HEK293 (cell line): Measurements from ENCODE around the gene TXNRD2.

ENCODE experiments used
- CTCF ChIP-seq: fragments of 450-650 bp; formaldehyde crosslinking; IDR thresholded peaks from 2 replicates; pipeline ENCODE4 v1.5.1; 2016; ENCODE audit warnings: missing biosample characterization, missing genetic modification characterization
- GLIS2 ChIP-seq: fragments of 450-650 bp; formaldehyde crosslinking; IDR thresholded peaks from 2 replicates; pipeline ENCODE4 v1.5.1; 2016; ENCODE audit warnings: missing biosample characterization, missing genetic modification characterization
- HIC1 ChIP-seq: fragments of 450-650 bp; formaldehyde crosslinking; IDR thresholded peaks from 2 replicates; pipeline ENCODE4 v1.5.1; 2016; ENCODE audit warnings: missing biosample characterization, missing genetic modification characterization
- ZBTB17 ChIP-seq: fragments of 450-650 bp; formaldehyde crosslinking; IDR thresholded peaks from 2 replicates; pipeline ENCODE4 v1.5.1; 2016; ENCODE audit warnings: missing biosample characterization, missing genetic modification characterization
- ZBTB7A ChIP-seq: fragments of 450-650 bp; formaldehyde crosslinking; IDR thresholded peaks from 2 replicates; pipeline ENCODE4 v1.5.1; 2016; ENCODE audit warnings: low read depth, missing biosample characterization, missing genetic modification characterization
- ZBTB8A ChIP-seq: fragments of 450-650 bp; formaldehyde crosslinking; IDR thresholded peaks from 2 replicates; pipeline ENCODE4 v1.5.1; 2016; ENCODE audit warnings: missing biosample characterization, missing genetic modification characterization
- ZNF211 ChIP-seq: fragments of 450-650 bp; formaldehyde crosslinking; IDR thresholded peaks from 2 replicates; pipeline ENCODE4 v1.5.1; 2016; ENCODE audit warnings: low read depth, missing biosample characterization, missing genetic modification characterization
- ZNF398 ChIP-seq: fragments of 450-650 bp; formaldehyde crosslinking; IDR thresholded peaks from 2 replicates; pipeline ENCODE4 v1.5.1; 2017; ENCODE audit warnings: missing biosample characterization, missing genetic modification characterization
- ZNF560 ChIP-seq: fragments of 450-650 bp; formaldehyde crosslinking; IDR thresholded peaks from 2 replicates; pipeline ENCODE4 v1.5.1; 2017; ENCODE audit warnings: missing biosample characterization, missing genetic modification characterization, borderline replicate concordance
- ZNF600 ChIP-seq: fragments of 450-650 bp; formaldehyde crosslinking; IDR thresholded peaks from 2 replicates; pipeline ENCODE4 v1.5.1; 2016; ENCODE audit warnings: missing biosample characterization, missing genetic modification characterization
- ZNF621 ChIP-seq: fragments of 450-650 bp; formaldehyde crosslinking; IDR thresholded peaks from 2 replicates; pipeline ENCODE4 v1.5.1; 2017; ENCODE audit warnings: missing biosample characterization, missing genetic modification characterization
- ZNF692 ChIP-seq: fragments of 450-650 bp; formaldehyde crosslinking; IDR thresholded peaks from 2 replicates; pipeline ENCODE4 v1.5.1; 2016; ENCODE audit warnings: missing biosample characterization, missing genetic modification characterization
- TF ChIP-seq, protein P1 (sequence below): fragments of 450-650 bp; formaldehyde crosslinking; conservative IDR thresholded peaks from 2 replicates; pipeline ENCODE4 v1.5.1; 2016; ENCODE audit warnings: low read depth, missing biosample characterization, missing genetic modification characterization
- TF ChIP-seq, protein P2 (sequence below): fragments of 450-650 bp; formaldehyde crosslinking; IDR thresholded peaks from 2 replicates; pipeline ENCODE4 v1.5.1; 2016; ENCODE audit warnings: missing biosample characterization, missing genetic modification characterization

The TXNRD2 gene

GRCh38 chr22:19986410-19987341, 45.1 kb upstream of the TXNRD2 start (continued):
- TF ChIP-seq ZBTB8A: peak; percentile 78
- TF ChIP-seq ZNF560: no peak
- TF ChIP-seq HIC1 (tag by site-specific recombination): peak; percentile 66; the same call in 1 of the 2 replicates
- 0 out of 2 replicates have a peak, but pooled peaks have one; percentile 11 for TF ChIP-seq ZNF692 (tag by site-specific recombination)
- peak; percentile 63 for TF ChIP-seq ZBTB17
- TF ChIP-seq ZNF600: peak; percentile 71
- TF ChIP-seq CTCF: 0 out of 2 replicates have a peak, but pooled peaks have one; percentile 13
- TF ChIP-seq ZNF211 (tag by site-specific recombination): no peak
- TF ChIP-seq, protein P1, sequence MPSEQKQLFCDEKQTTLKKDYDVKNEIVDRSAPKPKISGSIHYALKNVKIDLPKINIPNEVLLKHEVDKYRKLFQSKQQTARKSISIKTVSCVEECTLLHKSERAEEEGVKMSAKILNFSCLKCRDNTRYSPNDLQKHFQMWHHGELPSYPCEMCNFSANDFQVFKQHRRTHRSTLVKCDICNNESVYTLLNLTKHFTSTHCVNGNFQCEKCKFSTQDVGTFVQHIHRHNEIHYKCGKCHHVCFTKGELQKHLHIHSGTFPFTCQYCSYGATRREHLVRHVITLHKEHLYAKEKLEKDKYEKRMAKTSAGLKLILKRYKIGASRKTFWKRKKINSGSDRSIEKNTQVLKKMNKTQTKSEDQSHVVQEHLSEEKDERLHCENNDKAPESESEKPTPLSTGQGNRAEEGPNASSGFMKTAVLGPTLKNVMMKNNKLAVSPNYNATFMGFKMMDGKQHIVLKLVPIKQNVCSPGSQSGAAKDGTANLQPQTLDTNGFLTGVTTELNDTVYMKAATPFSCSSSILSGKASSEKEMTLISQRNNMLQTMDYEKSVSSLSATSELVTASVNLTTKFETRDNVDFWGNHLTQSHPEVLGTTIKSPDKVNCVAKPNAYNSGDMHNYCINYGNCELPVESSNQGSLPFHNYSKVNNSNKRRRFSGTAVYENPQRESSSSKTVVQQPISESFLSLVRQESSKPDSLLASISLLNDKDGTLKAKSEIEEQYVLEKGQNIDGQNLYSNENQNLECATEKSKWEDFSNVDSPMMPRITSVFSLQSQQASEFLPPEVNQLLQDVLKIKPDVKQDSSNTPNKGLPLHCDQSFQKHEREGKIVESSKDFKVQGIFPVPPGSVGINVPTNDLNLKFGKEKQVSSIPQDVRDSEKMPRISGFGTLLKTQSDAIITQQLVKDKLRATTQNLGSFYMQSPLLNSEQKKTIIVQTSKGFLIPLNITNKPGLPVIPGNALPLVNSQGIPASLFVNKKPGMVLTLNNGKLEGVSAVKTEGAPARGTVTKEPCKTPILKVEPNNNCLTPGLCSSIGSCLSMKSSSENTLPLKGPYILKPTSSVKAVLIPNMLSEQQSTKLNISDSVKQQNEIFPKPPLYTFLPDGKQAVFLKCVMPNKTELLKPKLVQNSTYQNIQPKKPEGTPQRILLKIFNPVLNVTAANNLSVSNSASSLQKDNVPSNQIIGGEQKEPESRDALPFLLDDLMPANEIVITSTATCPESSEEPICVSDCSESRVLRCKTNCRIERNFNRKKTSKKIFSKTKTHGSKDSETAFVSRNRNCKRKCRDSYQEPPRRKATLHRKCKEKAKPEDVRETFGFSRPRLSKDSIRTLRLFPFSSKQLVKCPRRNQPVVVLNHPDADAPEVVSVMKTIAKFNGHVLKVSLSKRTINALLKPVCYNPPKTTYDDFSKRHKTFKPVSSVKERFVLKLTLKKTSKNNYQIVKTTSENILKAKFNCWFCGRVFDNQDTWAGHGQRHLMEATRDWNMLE: no peak
- peak; percentile 70; the same call in 1 of the 2 replicates for TF ChIP-seq ZBTB7A (tag by site-specific recombination)
- TF ChIP-seq GLIS2 (tag by site-specific recombination): peak; percentile 83
- peak; percentile 70 for TF ChIP-seq ZNF398
- TF ChIP-seq, protein P2, sequence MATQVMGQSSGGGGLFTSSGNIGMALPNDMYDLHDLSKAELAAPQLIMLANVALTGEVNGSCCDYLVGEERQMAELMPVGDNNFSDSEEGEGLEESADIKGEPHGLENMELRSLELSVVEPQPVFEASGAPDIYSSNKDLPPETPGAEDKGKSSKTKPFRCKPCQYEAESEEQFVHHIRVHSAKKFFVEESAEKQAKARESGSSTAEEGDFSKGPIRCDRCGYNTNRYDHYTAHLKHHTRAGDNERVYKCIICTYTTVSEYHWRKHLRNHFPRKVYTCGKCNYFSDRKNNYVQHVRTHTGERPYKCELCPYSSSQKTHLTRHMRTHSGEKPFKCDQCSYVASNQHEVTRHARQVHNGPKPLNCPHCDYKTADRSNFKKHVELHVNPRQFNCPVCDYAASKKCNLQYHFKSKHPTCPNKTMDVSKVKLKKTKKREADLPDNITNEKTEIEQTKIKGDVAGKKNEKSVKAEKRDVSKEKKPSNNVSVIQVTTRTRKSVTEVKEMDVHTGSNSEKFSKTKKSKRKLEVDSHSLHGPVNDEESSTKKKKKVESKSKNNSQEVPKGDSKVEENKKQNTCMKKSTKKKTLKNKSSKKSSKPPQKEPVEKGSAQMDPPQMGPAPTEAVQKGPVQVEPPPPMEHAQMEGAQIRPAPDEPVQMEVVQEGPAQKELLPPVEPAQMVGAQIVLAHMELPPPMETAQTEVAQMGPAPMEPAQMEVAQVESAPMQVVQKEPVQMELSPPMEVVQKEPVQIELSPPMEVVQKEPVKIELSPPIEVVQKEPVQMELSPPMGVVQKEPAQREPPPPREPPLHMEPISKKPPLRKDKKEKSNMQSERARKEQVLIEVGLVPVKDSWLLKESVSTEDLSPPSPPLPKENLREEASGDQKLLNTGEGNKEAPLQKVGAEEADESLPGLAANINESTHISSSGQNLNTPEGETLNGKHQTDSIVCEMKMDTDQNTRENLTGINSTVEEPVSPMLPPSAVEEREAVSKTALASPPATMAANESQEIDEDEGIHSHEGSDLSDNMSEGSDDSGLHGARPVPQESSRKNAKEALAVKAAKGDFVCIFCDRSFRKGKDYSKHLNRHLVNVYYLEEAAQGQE (tag by site-specific recombination): peak; percentile 70
- no peak for TF ChIP-seq ZNF621 (tag by site-specific recombination)
